Spleen (tissue), 11 donors: ENCODE results near the gene PRRX1. TPM values are rescaled to one million over a fixed set of nuclear protein-coding genes. Genes with fewer than 3 reads are reported as not detected.

Source experiments
- DNase-seq: peaks from one replicate; pipeline ENCODE4 v3.0.0-alpha.2; 2020
- H3K27ac ChIP-seq, 8 donors: fragments of 200-600 bp; sonication (generic) in 7 of 8; 1 replicate in 4 of 8; 2 replicates in 4 of 8; pipeline versions ENCODE4 v1.5.0 to v1.8.0; 2016 to 2021; ENCODE audit warnings: inconsistent platforms in 4 of 8, mild to moderate bottlenecking in 4 of 8, moderate library complexity in 1 of 8
- H3K27me3 ChIP-seq, 7 donors: fragments of 200-600 bp; sonication (generic) in 6 of 7; replicated peaks in 1 of 7; 1 replicate in 4 of 7; 2 replicates in 3 of 7; pipeline versions ENCODE4 v1.5.0 to v1.8.0; 2016 to 2021; ENCODE audit warnings: inconsistent platforms in 3 of 7, mild to moderate bottlenecking in 1 of 7
- H3K36me3 ChIP-seq, 6 donors: fragments of 200-600 bp; sonication (generic) in 5 of 6; 1 replicate in 4 of 6; 2 replicates in 2 of 6; pipeline versions ENCODE4 v1.5.0 to v1.8.0; 2016 to 2021; ENCODE audit warnings: inconsistent platforms in 2 of 6
- H3K4me1 ChIP-seq, 6 donors: fragments of 200-600 bp; sonication (generic) in 5 of 6; 1 replicate in 3 of 6; 2 replicates in 3 of 6; pipeline versions ENCODE4 v1.5.0 to v1.8.0; 2016 to 2021; ENCODE audit warnings: inconsistent platforms in 3 of 6
- H3K4me3 ChIP-seq, 8 donors: fragments of 200-600 bp; sonication (generic) in 7 of 8; 1 replicate in 4 of 8; 2 replicates in 4 of 8; pipeline versions ENCODE4 v1.5.0 to v1.8.0; 2016 to 2021; ENCODE audit warnings: inconsistent platforms in 4 of 8, mild to moderate bottlenecking in 4 of 8, moderate library complexity in 2 of 8
- H3K9me3 ChIP-seq, 8 donors: fragments of 200-600 bp; sonication (generic) in 7 of 8; 1 replicate in 4 of 8; 2 replicates in 4 of 8; pipeline versions ENCODE4 v1.5.0 to v1.8.0; 2016 to 2021; ENCODE audit warnings: inconsistent platforms in 4 of 8
- POLR2A ChIP-seq, 3 donors: fragments of 450-650 bp; IDR thresholded peaks; one replicate each; pipeline ENCODE4 v1.5.1; 2017; ENCODE audit warnings: antibody characterized with exemption in 3 of 3, mild to moderate bottlenecking in 1 of 3
- POLR2AphosphoS5 ChIP-seq, 3 donors: sonication (generic); formaldehyde crosslinking; IDR thresholded peaks; one replicate each; pipeline ENCODE4 v1.5.1; 2017; ENCODE audit warnings: antibody characterized with exemption in 3 of 3
- WGBS, 5 donors: extraction: QIAGEN DNeasy Blood & Tissue Kit in 3 of 5; methylation state at CpG; one replicate each; pipeline versions ENCODE4 v1.1.5 to v1.1.7; 2013 to 2018; 5-methylcytosine and 5-hydroxymethylcytosine counted together
- intact Hi-C: fragments of 100-400 bp; cut with DNase I; formaldehyde crosslinking; loops from one replicate; pipeline ENCODE4 v1.15.0; 2023; ENCODE audit warnings: low total_unique reads
- polyA plus RNA-seq, 3 donors: library from polyadenylated mRNA; stranded (reverse); fragments of 200-250 nt; gene quantifications; one replicate each; pipeline ENCODE4 v1.2.1, GENCODE V29; 2013
- total RNA-seq, 7 donors: library from RNA; depleted of rRNA in 3 of 7; stranded (reverse); fragments of >200 nt in 3 of 7; fragmentation: NEBNext Ultra II Directional in 4 of 7; extraction: Animal tissue kit (Norgen Biotek cat#: 25700) in 4 of 7; gene quantifications; one replicate each; pipeline versions ENCODE4 v1.1.0 to v1.2.1, GENCODE V29; 2016 to 2021
- TF ChIP-seq, protein P1 (sequence below), 11 experiments: fragments of 200-600 bp in 7 of 11; fragments of 450-650 bp in 4 of 11; sonication (generic) in 4 of 11; IDR thresholded peaks in 8 of 11; conservative IDR thresholded peaks in 3 of 11; 1 replicate in 7 of 11; 2 replicates in 4 of 11; pipeline versions ENCODE4 v1.4.0 to v1.8.0; 2016 to 2021; ENCODE audit warnings: antibody characterized with exemption in 11 of 11, inconsistent platforms in 4 of 11, mild to moderate bottlenecking in 1 of 11
- donor health status: healthy with polysubstance abuse.
- donor health status: DM: no; HTN: no; CAD: no; lungs with moderate emphysema.
- donor health status: DM: no; HTN: no; CAD: no.
- donor health status: Bipolar disorder and iron deficiency.
- donor health status: healthy.
- donor health status: DM: no; HTN: no; CAD: no.
- donor health status: DM: yes; HTN: yes; CAD: no.

The PRRX1 gene
- total and polyA plus RNA-seq, 10 donors, result 1.2 to 5.9 (median 3.1) TPM

DNA sequence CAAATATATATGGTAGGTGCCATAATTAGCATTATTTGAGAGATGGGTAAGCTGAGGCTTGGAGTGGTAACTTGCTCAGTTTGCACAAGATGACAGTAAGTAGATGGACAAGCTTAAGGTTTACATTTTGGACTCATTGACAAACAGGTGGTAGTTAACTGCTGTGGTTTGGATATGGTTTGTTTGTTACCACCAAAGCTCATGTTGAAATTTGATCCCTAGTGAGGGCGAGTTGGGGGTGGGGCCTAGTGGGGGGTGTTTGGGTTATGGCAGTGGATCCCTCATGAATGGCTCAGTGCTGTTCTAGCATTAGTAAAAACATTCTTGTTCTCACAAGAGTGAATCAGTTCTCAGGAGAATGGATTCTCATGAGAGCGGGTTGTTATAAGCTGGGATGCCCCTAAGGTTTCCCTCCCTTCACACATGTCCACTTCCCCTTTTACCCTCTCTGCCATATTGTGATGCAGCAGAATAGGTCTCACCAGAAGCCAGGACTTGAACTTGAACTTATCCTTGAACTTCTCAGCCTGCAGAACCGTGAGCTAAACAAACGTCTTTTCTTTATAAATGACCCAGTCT, 6.6 kb upstream of the PRRX1 start:
- 51 to 70% (median 62%) methylated on average over 4 of the region's 4 CpGs for WGBS, 5 donors
- Histone ChIP-seq H3K36me3 (no peaks in the 10 kb centered on the region), H3K27ac (no peak overlapping the region), H3K9me3 (no peaks in the 10 kb centered on the region), H3K4me3 (no peak overlapping the region), H3K4me1 (peaks cover 0 to 23% (median 14%) of the 10 kb centered on the region in 6 donors), H3K27me3 (peaks cover 0 to 88% (median 50%) of the 10 kb centered on the region in 7 donors)
- TF ChIP-seq, protein P1, sequence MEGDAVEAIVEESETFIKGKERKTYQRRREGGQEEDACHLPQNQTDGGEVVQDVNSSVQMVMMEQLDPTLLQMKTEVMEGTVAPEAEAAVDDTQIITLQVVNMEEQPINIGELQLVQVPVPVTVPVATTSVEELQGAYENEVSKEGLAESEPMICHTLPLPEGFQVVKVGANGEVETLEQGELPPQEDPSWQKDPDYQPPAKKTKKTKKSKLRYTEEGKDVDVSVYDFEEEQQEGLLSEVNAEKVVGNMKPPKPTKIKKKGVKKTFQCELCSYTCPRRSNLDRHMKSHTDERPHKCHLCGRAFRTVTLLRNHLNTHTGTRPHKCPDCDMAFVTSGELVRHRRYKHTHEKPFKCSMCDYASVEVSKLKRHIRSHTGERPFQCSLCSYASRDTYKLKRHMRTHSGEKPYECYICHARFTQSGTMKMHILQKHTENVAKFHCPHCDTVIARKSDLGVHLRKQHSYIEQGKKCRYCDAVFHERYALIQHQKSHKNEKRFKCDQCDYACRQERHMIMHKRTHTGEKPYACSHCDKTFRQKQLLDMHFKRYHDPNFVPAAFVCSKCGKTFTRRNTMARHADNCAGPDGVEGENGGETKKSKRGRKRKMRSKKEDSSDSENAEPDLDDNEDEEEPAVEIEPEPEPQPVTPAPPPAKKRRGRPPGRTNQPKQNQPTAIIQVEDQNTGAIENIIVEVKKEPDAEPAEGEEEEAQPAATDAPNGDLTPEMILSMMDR (IDR thresholded peaks at IDR 0.05 in 8 of 11, conservative IDR thresholded peaks at IDR 0.05 in 3 of 11), result no peak
- DNase-seq, result no peak
- intact Hi-C loops, result no loop called here

DNA sequence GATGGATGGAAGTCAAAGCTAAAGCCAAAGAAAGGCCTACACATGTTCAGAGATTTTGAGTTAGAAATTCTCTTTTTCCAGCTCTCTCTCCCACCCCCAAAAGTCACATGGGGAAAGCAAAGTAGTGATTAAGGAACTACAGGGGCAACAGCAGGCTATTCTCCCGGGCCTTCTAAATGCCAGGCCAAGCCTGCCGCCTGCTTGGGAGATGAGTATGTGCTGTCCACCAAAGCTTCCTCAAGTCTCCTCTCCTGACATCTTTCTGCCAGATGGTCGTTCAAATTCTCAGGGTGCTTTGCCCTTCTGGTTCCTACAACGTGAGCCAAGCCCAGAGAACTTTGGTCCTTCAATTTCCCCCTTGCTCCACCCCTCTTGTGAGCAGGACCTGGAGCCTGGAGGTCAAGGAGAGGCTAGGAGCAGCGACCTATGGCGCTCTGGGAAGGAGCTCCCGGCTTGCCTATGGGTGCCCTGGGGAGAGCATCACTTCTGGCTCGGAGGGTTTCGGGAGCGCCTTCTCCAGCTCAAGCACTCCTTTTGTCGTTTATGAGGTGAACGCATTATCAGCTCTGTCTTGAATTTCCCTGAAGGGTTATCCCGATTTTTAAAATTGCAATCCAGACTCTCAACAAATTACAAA, 4.4 kb upstream of the PRRX1 start:
- WGBS, 5 donors, result 46 to 56% (median 49%) methylated on average over 13 of the region's 13 CpGs
- Histone ChIP-seq H3K27ac (no peak overlapping the region), H3K36me3 (no peaks in the 10 kb centered on the region), H3K4me1 (peaks cover 0 to 43% (median 26%) of the 10 kb centered on the region in 6 donors), H3K27me3 (peaks cover 4 to 98% (median 67%) of the 10 kb centered on the region in 7 donors), H3K9me3 (no peaks in the 10 kb centered on the region), H3K4me3 (no peak overlapping the region)
- TF ChIP-seq POLR2AphosphoS5 (IDR thresholded peaks at IDR 0.05) (no peak), POLR2A (IDR thresholded peaks at IDR 0.05) (no peak)
- TF ChIP-seq, protein P1 (IDR thresholded peaks at IDR 0.05 in 8 of 11, conservative IDR thresholded peaks at IDR 0.05 in 3 of 11), result no peak
- intact Hi-C loops, result no loop called here
- no peak for DNase-seq

DNA sequence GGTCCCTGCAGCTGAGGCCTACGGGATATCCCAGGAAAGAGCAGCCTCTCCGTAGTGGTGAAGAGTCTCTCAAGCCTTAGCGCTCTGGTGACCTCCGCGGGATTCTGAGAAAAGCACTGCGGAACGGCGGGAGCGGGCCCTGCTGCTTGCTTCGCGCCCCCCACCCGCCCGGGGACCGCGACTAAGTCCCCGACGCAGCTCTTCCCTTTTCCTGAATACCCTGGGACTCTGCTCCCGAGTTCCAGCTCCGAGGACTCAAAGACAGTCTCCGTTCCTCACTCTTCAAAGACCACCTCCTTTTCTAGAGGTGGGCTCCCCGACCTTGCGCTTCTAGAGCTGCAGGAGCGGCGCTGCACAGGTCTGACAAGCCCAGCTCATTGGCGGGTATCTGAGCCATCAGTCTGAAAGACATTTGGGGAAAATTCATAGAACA, 3.6 kb upstream of the PRRX1 start:
- no peak overlapping the region for H3K4me3 ChIP-seq
- no peaks in the 10 kb centered on the region for H3K9me3 ChIP-seq
- H3K27ac ChIP-seq, result no peak overlapping the region
- peaks cover 4 to 98% (median 75%) of the 10 kb centered on the region in 7 donors for H3K27me3 ChIP-seq
- TF ChIP-seq POLR2A (IDR thresholded peaks at IDR 0.05) (no peak), POLR2AphosphoS5 (IDR thresholded peaks at IDR 0.05) (no peak)
- TF ChIP-seq, protein P1 (IDR thresholded peaks at IDR 0.05 in 8 of 11, conservative IDR thresholded peaks at IDR 0.05 in 3 of 11), result no peak
- peaks cover 0 to 50% (median 33%) of the 10 kb centered on the region in 6 donors for H3K4me1 ChIP-seq
- no peaks in the 10 kb centered on the region for H3K36me3 ChIP-seq
- DNase-seq, result no peak
- WGBS, 5 donors, result 8 to 30% (median 14%) methylated on average over 24 to 25 of the region's 25 CpGs
- intact Hi-C loops, result no loop called here

DNA sequence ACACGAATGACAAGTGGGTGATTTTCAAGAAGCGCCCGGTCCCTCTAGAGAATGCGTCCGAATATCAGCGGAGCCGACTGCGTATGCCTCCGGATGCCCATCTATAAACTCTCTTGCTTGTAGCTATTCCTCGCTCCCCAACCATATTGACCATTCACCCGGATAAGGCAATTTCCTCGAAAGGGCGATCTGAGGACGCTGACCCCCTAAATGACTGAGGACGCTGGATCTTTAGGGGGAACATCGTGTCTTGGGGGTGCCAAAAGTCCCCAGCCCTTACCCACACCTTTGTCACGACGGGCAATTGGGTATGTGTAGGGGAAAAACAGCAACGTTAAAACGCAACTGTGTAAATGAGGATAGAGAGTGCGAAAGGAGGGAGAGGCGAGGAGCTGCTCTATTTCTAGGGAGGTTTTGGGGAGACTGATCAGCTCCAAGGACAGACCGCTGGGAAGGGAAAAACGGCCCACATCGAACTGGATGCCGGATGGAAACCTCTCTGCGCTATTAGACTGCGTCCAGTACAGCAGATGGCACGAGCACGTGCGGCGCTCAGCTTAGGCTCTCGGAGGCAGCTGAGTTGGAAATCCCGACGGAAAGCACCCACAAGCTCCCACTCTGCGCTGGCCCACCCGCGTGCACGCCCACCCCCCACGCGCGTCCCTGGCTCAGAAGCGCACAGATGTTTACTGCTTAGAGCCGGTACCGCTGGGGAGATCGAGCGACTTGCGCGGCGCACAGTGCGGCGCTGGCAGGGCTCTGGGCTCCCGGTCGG, 2.9 kb upstream of the PRRX1 start:
- Histone ChIP-seq H3K4me1 (peaks cover 0 to 55% (median 35%) of the 10 kb centered on the region in 6 donors), H3K4me3 (peak overlapping the region in 3 of 8 donors; percentile 12 to 55 (median 14)), H3K27ac (no peak overlapping the region), H3K36me3 (no peaks in the 10 kb centered on the region), H3K9me3 (no peaks in the 10 kb centered on the region), H3K27me3 (peaks cover 4 to 99% (median 80%) of the 10 kb centered on the region in 7 donors)
- intact Hi-C loops, result no loop called here
- DNase-seq, result no peak
- TF ChIP-seq POLR2AphosphoS5 (IDR thresholded peaks at IDR 0.05) (no peak), POLR2A (IDR thresholded peaks at IDR 0.05) (no peak)
- TF ChIP-seq, protein P1 (IDR thresholded peaks at IDR 0.05 in 8 of 11, conservative IDR thresholded peaks at IDR 0.05 in 3 of 11), result no peak
- 4 to 12% (median 6%) methylated on average over 29 to 54 of the region's 54 CpGs for WGBS, 5 donors
